ENCODE results near the gene GOLGA3.

GRCh38 chr12:132734206-132734605 lies 94.5 kb downstream of the GOLGA3 start:
- TF ChIP-seq CTCF (conservative IDR thresholded peaks at IDR 0.05) (no peak), ZFX (IDR thresholded peaks at IDR 0.05) (no peak)

Data from C4-2B (cell line).